ENCODE data around the gene ATN1.

The ATN1 gene

DNA sequence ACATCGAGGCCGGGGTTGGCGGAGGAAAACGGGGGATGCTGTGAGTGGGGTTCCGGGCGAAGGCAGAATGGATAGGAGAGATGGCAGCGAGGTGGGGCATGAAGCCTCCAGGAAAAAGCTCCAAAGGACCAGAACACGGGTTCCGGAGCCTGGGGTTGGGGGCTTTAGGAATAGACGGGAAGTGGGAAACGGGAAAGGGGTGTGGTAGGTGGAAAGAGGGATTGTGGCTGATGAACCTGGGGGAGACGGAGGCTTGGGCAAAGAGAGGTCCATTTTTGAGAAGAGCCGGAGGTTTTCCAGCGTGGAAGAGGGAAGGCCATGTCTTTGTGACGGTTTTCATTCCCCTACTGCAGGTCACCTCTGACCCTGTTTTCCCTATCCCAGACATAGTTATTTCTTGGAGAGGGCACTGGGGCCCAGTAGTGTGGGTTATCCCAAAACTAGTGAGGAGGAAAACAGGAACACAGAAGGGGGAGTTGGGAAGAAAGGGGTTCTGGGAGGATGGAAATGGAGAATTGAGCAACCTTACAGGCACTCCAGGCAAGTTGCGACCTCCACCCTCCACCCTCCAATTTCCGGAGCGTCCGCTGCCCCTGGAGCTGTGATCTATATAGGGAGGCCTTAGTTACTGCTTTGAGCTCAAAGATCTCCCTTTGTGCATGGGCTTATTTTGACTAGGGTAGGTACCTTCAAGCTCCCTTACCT is 1.1 kb downstream of the ATN1 start:
- peaks cover 72% of the 10 kb centered on the region for H3K27me3 ChIP-seq
- no peaks in the 10 kb centered on the region for H3K36me3 ChIP-seq
- H3K4me3 ChIP-seq (ENCODE audit: low read depth in 1 of 2, low read length in 1 of 2) = peak overlapping the region in 1 of 2 experiments; percentile 64
- no peak overlapping the region for H3K27ac ChIP-seq
- H3K9me3 ChIP-seq = no peaks in the 10 kb centered on the region
- TF ChIP-seq, protein P1, sequence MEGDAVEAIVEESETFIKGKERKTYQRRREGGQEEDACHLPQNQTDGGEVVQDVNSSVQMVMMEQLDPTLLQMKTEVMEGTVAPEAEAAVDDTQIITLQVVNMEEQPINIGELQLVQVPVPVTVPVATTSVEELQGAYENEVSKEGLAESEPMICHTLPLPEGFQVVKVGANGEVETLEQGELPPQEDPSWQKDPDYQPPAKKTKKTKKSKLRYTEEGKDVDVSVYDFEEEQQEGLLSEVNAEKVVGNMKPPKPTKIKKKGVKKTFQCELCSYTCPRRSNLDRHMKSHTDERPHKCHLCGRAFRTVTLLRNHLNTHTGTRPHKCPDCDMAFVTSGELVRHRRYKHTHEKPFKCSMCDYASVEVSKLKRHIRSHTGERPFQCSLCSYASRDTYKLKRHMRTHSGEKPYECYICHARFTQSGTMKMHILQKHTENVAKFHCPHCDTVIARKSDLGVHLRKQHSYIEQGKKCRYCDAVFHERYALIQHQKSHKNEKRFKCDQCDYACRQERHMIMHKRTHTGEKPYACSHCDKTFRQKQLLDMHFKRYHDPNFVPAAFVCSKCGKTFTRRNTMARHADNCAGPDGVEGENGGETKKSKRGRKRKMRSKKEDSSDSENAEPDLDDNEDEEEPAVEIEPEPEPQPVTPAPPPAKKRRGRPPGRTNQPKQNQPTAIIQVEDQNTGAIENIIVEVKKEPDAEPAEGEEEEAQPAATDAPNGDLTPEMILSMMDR (IDR thresholded peaks at IDR 0.05) = no peak
- H3K4me1 ChIP-seq (ENCODE audit: control insufficient read depth in 1 of 2, insufficient read depth in 1 of 2, low read depth in 1 of 2, low read length in 1 of 2) = peaks cover 13 to 25% of the 10 kb centered on the region in 2 experiments

DNA sequence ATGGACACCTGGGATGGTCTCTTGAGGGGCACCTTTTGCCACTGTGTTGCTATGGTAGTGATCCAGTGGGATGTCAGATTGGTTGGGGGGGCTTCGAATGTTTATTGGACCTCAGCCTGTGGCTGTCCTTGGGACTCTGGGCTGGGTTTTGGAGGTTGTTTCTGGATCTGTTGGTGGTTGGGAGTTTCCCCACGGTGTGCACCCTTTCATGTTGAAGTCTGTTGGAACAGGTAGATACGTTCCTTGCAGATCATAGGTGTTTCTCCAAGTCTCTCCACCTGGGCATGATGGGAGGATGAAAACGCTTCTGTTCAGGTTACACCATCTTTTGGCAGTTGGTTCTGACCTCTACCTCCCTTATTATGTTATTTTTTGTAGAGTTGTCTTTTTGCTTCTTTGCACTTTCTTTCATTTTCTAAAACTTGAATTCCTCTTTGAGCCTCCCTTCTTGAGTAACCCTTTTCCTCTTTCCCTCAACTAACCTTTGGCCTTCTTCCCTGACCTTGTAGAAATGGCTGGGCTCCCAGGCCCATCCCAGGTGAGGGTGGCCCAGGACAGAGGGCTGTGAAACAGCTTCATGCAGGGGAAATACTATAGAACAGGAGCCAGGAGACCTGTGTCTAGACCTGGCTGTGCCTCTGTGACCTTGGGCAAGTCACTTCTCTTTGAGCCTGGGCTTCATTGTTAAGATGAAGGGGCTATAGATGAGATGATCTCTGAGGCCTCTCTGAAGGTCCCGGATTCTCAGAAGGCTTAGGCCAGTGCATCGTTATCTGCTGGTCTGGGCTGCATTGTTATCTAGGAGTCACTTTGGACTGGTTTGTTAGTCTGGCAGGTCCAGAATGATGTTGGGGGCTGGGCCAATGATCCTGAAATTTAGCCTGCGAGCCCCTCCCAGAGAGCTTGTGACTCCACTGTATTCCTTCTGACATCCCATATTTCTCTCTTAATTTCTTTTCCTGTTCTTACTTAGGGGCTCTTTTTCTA is 2.0 kb downstream of the ATN1 start:
- TF ChIP-seq, protein P1 (IDR thresholded peaks at IDR 0.05) = no peak
- peaks cover 13 to 17% of the 10 kb centered on the region in 2 experiments for H3K4me1 ChIP-seq (ENCODE audit: control insufficient read depth in 1 of 2, insufficient read depth in 1 of 2, low read depth in 1 of 2, low read length in 1 of 2)
- no peaks in the 10 kb centered on the region for H3K9me3 ChIP-seq
- H3K36me3 ChIP-seq = no peaks in the 10 kb centered on the region
- no peak overlapping the region for H3K4me3 ChIP-seq (ENCODE audit: low read depth in 1 of 2, low read length in 1 of 2)
- no peak overlapping the region for H3K27ac ChIP-seq
- H3K27me3 ChIP-seq = peaks cover 72% of the 10 kb centered on the region

DNA sequence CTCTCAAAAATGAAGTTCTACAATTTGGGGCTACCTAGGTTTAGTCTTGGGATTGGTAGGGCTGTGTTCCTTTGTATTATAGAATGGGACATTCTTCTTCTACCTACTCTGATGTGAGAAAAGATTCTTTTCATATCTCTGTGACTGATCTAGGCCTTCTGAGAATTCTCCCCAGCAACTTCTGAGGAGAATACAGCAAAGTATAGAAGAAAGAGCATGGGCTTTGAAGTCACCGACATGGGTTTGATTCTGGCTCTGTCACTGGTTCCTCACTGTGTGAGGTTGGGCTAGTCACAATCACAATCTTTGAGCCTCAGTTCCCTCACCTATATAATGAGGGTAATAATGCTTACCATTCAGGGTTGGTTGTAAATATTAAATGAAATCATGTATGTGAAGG is 5.0 kb downstream of the ATN1 start:
- peaks cover 32 to 37% of the 10 kb centered on the region in 2 experiments for H3K4me1 ChIP-seq (ENCODE audit: control insufficient read depth in 1 of 2, insufficient read depth in 1 of 2, low read depth in 1 of 2, low read length in 1 of 2)
- H3K9me3 ChIP-seq = no peaks in the 10 kb centered on the region
- peaks cover 41% of the 10 kb centered on the region for H3K27me3 ChIP-seq
- H3K27ac ChIP-seq = no peak overlapping the region
- TF ChIP-seq, protein P1 (IDR thresholded peaks at IDR 0.05) = no peak
- H3K4me3 ChIP-seq (ENCODE audit: low read depth in 1 of 2, low read length in 1 of 2) = no peak overlapping the region
- no peaks in the 10 kb centered on the region for H3K36me3 ChIP-seq

DNA sequence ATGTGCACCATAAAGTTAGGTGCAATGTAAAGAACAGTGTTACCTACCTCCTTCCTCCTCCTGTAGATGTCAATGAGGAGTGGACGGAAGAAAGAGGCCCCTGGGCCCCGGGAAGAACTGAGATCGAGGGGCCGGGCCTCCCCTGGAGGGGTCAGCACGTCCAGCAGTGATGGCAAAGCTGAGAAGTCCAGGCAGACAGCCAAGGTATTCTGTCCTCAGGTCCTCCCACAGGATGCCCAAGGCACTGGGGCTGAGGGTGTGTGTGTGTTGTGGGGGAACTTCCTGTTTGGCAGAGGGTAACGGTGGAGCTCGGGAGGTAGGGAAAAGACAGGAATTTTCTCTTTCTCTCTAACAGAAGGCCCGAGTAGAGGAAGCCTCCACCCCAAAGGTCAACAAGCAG is 6.4 kb downstream of the ATN1 start:
- Histone ChIP-seq H3K36me3 (no peaks in the 10 kb centered on the region), H3K27ac (no peak overlapping the region), H3K27me3 (peaks cover 29% of the 10 kb centered on the region), H3K4me1 (ENCODE audit: control insufficient read depth in 1 of 2, insufficient read depth in 1 of 2, low read depth in 1 of 2, low read length in 1 of 2) (peaks cover 35 to 36% of the 10 kb centered on the region in 2 experiments), H3K9me3 (no peaks in the 10 kb centered on the region), H3K4me3 (ENCODE audit: low read depth in 1 of 2, low read length in 1 of 2) (no peak overlapping the region)
- TF ChIP-seq, protein P1 (IDR thresholded peaks at IDR 0.05) = no peak

DNA sequence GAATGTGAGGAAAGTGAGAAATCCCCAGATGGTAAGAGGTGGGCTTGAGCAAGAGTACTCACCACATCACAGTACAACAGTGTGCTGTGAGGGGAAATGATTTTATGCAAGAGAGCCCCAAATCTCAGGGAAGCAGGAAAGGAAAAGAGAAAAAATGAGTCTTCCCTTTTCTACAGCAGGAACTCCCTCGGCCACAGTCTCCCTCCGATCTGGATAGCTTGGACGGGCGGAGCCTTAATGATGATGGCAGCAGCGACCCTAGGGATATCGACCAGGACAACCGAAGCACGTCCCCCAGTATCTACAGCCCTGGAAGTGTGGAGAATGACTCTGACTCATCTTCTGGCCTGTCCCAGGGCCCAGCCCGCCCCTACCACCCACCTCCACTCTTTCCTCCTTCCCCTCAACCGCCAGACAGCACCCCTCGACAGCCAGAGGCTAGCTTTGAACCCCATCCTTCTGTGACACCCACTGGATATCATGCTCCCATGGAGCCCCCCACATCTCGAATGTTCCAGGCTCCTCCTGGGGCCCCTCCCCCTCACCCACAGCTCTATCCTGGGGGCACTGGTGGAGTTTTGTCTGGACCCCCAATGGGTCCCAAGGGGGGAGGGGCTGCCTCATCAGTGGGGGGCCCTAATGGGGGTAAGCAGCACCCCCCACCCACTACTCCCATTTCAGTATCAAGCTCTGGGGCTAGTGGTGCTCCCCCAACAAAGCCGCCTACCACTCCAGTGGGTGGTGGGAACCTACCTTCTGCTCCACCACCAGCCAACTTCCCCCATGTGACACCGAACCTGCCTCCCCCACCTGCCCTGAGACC is 7.8 kb downstream of the ATN1 start:
- Histone ChIP-seq H3K27ac (no peak overlapping the region), H3K4me3 (ENCODE audit: low read depth in 1 of 2, low read length in 1 of 2) (peak overlapping the region in 1 of 2 experiments; percentile 95), H3K4me1 (ENCODE audit: control insufficient read depth in 1 of 2, insufficient read depth in 1 of 2, low read depth in 1 of 2, low read length in 1 of 2) (peaks cover 35 to 36% of the 10 kb centered on the region in 2 experiments), H3K9me3 (no peaks in the 10 kb centered on the region), H3K36me3 (no peaks in the 10 kb centered on the region), H3K27me3 (peaks cover 14% of the 10 kb centered on the region)
- TF ChIP-seq, protein P1 (IDR thresholded peaks at IDR 0.05) = no peak
